Panc1 (cell line): ENCODE results near the gene ENTPD5. TPM values are rescaled to one million over a fixed set of nuclear protein-coding genes. Genes with fewer than 3 reads are reported as not detected.

Experiments
- ATAC-seq: fragments of 200-7000 bp; cut with Tn5 transposase; 2 replicates; pipeline ENCODE4 v1.9.1; 2020; ENCODE audit warnings: mild to moderate bottlenecking, moderate library complexity
- BruUV-seq: library from RNA; stranded (reverse); fragments of 400-500 nt; replicated peaks from 2 replicates; lab custom pipeline; 2021; lab: Mats Ljungman, UMichigan
- CTCF ChIA-PET: fragments of 300-600 bp; sonication (Branson Sonifier 250); formaldehyde crosslinking; loops from one replicate; lab custom pipeline; 2022; ENCODE audit warnings: antibody characterized with exemption; lab: Charles Lee
- POLR2A ChIA-PET: fragments of 300-600 bp; sonication (Branson Sonifier 250); formaldehyde crosslinking; loops from one replicate; lab custom pipeline; 2022; ENCODE audit warnings: antibody characterized with exemption; lab: Charles Lee
- DNase-seq: peaks from one replicate; pipeline ENCODE4 v3.0.0-alpha.2; 2010; ENCODE audit warnings: low read depth, low spot score
- H3K27ac ChIP-seq: 2 replicates; pipeline ENCODE4 v1.5.1; 2011; ENCODE audit warnings: mild to moderate bottlenecking, low read length, inconsistent platforms
- H3K27me3 ChIP-seq: fragments of 200-500 bp; sonication (Bioruptor generic); 2 replicates; pipeline ENCODE4 v1.6.0; 2014; ENCODE audit warnings: low read length, inconsistent platforms; ENCODE audit not compliant: control insufficient read depth, insufficient read depth
- H3K36me3 ChIP-seq: fragments of 200-500 bp; sonication (Bioruptor generic); 2 replicates; pipeline ENCODE4 v1.5.1; 2014; ENCODE audit warnings: inconsistent platforms, mild to moderate bottlenecking, low read length, moderate library complexity; ENCODE audit not compliant: control insufficient read depth, insufficient read depth
- H3K4me1 ChIP-seq: 2 replicates; pipeline ENCODE4 v1.5.1; 2011; ENCODE audit warnings: inconsistent platforms, mild to moderate bottlenecking, low read length, moderate library complexity; ENCODE audit not compliant: control insufficient read depth, insufficient read depth
- H3K4me3 ChIP-seq, 2 experiments: 2 replicates each; pipeline ENCODE4 v1.5.1; 2011 to 2012; ENCODE audit warnings: low read depth in 2 of 2, low read length in 2 of 2, mild to moderate bottlenecking in 2 of 2, inconsistent platforms in 1 of 2, moderate library complexity in 1 of 2
- H3K9me3 ChIP-seq: fragments of 200-500 bp; sonication (Bioruptor generic); 2 replicates; pipeline ENCODE4 v1.5.1; 2014; ENCODE audit warnings: low read depth, mild to moderate bottlenecking, inconsistent platforms, low read length, moderate library complexity; ENCODE audit not compliant: control insufficient read depth, insufficient read depth
- CTCF ChIP-seq: fragments of 450-650 bp; IDR thresholded peaks from 2 replicates; pipeline ENCODE4 v1.5.1; 2017; ENCODE audit warnings: mild to moderate bottlenecking
- POLR2AphosphoS5 ChIP-seq: IDR thresholded peaks from 2 replicates; pipeline ENCODE4 v1.6.1; 2012; ENCODE audit warnings: mild to moderate bottlenecking, low read depth, low read length, moderate library complexity
- REST ChIP-seq, 2 experiments: IDR thresholded peaks; 2 replicates each; pipeline ENCODE4 v1.6.1; 2011 to 2012; ENCODE audit warnings: low read depth in 2 of 2, control low read depth in 1 of 2, low read length in 1 of 2, mild to moderate bottlenecking in 1 of 2, moderate library complexity in 1 of 2; ENCODE audit not compliant: insufficient read depth in 1 of 2
- SIN3A ChIP-seq: IDR thresholded peaks from 2 replicates; pipeline ENCODE4 v1.6.1; 2012; ENCODE audit warnings: low read depth, mild to moderate bottlenecking, low read length, moderate library complexity, borderline replicate concordance; ENCODE audit not compliant: insufficient read depth
- TCF7L2 ChIP-seq: IDR thresholded peaks from 2 replicates; pipeline ENCODE4 v1.6.1; 2011; ENCODE audit warnings: mild to moderate bottlenecking, low read depth, low read length, inconsistent platforms
- in situ Hi-C: cut with HindIII; loops from 2 replicates; pipeline ENCODE4 v1.10.0; 2016; ENCODE audit warnings: low sequenced_read_pairs, low pct_unique_long_range_greater_than_20kb
- intact Hi-C: fragments of 100-400 bp; cut with micrococcal nuclease; formaldehyde crosslinking; loops from one replicate; pipeline ENCODE4 v1.10.0; 2022; ENCODE audit not compliant: unreplicated experiment
- total RNA-seq: library from RNA; stranded (reverse); gene quantifications from one replicate; pipeline ENCODE4 v1.2.1, GENCODE V29; 2021; ENCODE audit not compliant: unreplicated experiment

The ENTPD5 gene
- total RNA-seq, 1 experiment from 2014 or later, result 13.0 TPM

- ATAC-seq, result no peak
- ChIA-PET POLR2A (no interaction called here), CTCF (no interaction called here)
- in situ Hi-C loops (no loop called here), intact Hi-C loops (no loop called here)
- H3K27ac ChIP-seq, result no peak overlapping the region
- no peak overlapping the region for H3K4me3 ChIP-seq
- TF ChIP-seq CTCF (no peak), TCF7L2 (no peak), SIN3A (no peak), REST (IDR thresholded peaks at IDR 0.05; ENCODE audit: insufficient read depth in 1 of 2, low read depth in 2 of 2, low read length in 1 of 2) (no peak), POLR2AphosphoS5 (no peak)
- H3K27me3 ChIP-seq, result no peaks in the 10 kb centered on the region
- no peaks in the 10 kb centered on the region for H3K36me3 ChIP-seq
- no TSS peak for BruUV-seq
- DNase-seq, result no peak
- H3K9me3 ChIP-seq, result no peaks in the 10 kb centered on the region
- no peaks in the 10 kb centered on the region for H3K4me1 ChIP-seq
These were observed 30.9 kb upstream of the ENTPD5 start for GRCh38 chr14:74049876-74050495.

- intact Hi-C loops (no loop called here), in situ Hi-C loops (no loop called here)
- no peaks in the 10 kb centered on the region for H3K4me1 ChIP-seq
- ChIA-PET CTCF (no interaction called here), POLR2A (no interaction called here)
- H3K4me3 ChIP-seq, result no peak overlapping the region
- BruUV-seq, result no TSS peak
- no peaks in the 10 kb centered on the region for H3K27me3 ChIP-seq
- ATAC-seq (no peak), DNase-seq (no peak)
- no peaks in the 10 kb centered on the region for H3K36me3 ChIP-seq
- H3K27ac ChIP-seq, result no peak overlapping the region
- TF ChIP-seq POLR2AphosphoS5 (no peak), REST (IDR thresholded peaks at IDR 0.05; ENCODE audit: insufficient read depth in 1 of 2, low read depth in 2 of 2, low read length in 1 of 2) (no peak), SIN3A (no peak), TCF7L2 (no peak), CTCF (no peak)
- no peaks in the 10 kb centered on the region for H3K9me3 ChIP-seq
These were observed 29.2 kb upstream of the ENTPD5 start for GRCh38 chr14:74048281-74048680.
